HCT116 (cell line): Measurements from ENCODE around the gene STIM1. TPM values are rescaled to one million over a fixed set of nuclear protein-coding genes. Genes with fewer than 3 reads are reported as not detected.

Experiments used
- ATAC-seq: fragments of 200-7000 bp; cut with Tn5 transposase; 2 replicates; pipeline ENCODE4 v1.9.1; 2020; ENCODE audit warnings: mild to moderate bottlenecking, moderate library complexity
- BruUV-seq: library from RNA; stranded (reverse); fragments of 400-500 nt; replicated peaks from 2 replicates; lab custom pipeline; 2021; lab: Mats Ljungman, UMichigan
- CTCF ChIA-PET: fragments of 300-600 bp; sonication (Branson Sonifier 250); formaldehyde crosslinking; loops from one replicate; lab custom pipeline; 2021; ENCODE audit warnings: antibody characterized with exemption; lab: Charles Lee
- POLR2A ChIA-PET: fragments of 300-600, 350-600 bp; sonication (Branson Sonifier 250); formaldehyde crosslinking; loops from one replicate; lab custom pipeline; 2021; ENCODE audit warnings: antibody characterized with exemption; lab: Charles Lee
- RAD21 ChIA-PET, 2 experiments: fragments of 300-600 bp; sonication (Branson Sonifier 250); formaldehyde crosslinking; loops; one replicate each; lab custom pipeline; 2023; ENCODE audit warnings: low total read pairs in 2 of 2; ENCODE audit not compliant: uncharacterized antibody in 2 of 2, unreplicated experiment in 2 of 2, low non-redundant PET in 1 of 2; lab: Charles Lee
- DNase-seq: peaks from one replicate; pipeline ENCODE4 v3.0.0-alpha.2; 2010; ENCODE audit warnings: low read depth, low spot score
- H2AFZ ChIP-seq: fragments of 200-600 bp; shearing (Covaris generic), sonication (generic); 2 replicates; pipeline ENCODE4 v1.6.1; 2017; ENCODE audit warnings: low read depth, mixed run types, mixed read lengths, antibody characterized with exemption, low read length; ENCODE audit not compliant: poor library complexity, severe bottlenecking
- H3K27ac ChIP-seq: 2 replicates; pipeline ENCODE4 v1.5.1; 2012; ENCODE audit warnings: low read depth, low read length
- H3K27me3 ChIP-seq: fragments of 200-600 bp; sonication (generic); 2 replicates; pipeline ENCODE4 v1.6.1; 2016; ENCODE audit warnings: mixed run types, low read length, mixed read lengths; ENCODE audit not compliant: insufficient read depth
- H3K36me3 ChIP-seq, 2 experiments: fragments of 200-500 bp in 1 of 2; fragments of 200-600 bp in 1 of 2; sonication (Bioruptor generic) in 1 of 2; sonication (generic) in 1 of 2; 2 replicates each; pipeline versions ENCODE4 v1.5.1 to v1.6.1; 2014 to 2016; ENCODE audit warnings: low read length in 2 of 2, inconsistent platforms in 1 of 2, mixed read lengths in 1 of 2, mixed run types in 1 of 2; ENCODE audit not compliant: insufficient read depth in 2 of 2, control insufficient read depth in 1 of 2
- H3K4me1 ChIP-seq, 2 experiments: fragments of 200-600 bp in 1 of 2; sonication (generic) in 1 of 2; 2 replicates each; pipeline versions ENCODE4 v1.5.1 to v1.6.1; 2012 to 2017; ENCODE audit warnings: low read length in 2 of 2, inconsistent platforms in 1 of 2, mild to moderate bottlenecking in 1 of 2, mixed read lengths in 1 of 2, mixed run types in 1 of 2, moderate library complexity in 1 of 2; ENCODE audit not compliant: insufficient read depth in 2 of 2, control insufficient read depth in 1 of 2
- H3K4me2 ChIP-seq: fragments of 200-600 bp; sonication (generic); 2 replicates; pipeline ENCODE4 v1.6.1; 2017; ENCODE audit warnings: mixed run types, low read length, mixed read lengths
- H3K4me3 ChIP-seq, 2 experiments: fragments of 200-600 bp in 1 of 2; sonication (generic) in 1 of 2; replicated peaks in 1 of 2; 2 replicates each; pipeline ENCODE4 v1.5.1; 2011 to 2016; ENCODE audit warnings: low read length in 2 of 2, control low read depth in 1 of 2, low read depth in 1 of 2, mild to moderate bottlenecking in 1 of 2, mixed read lengths in 1 of 2, mixed run types in 1 of 2
- H3K79me2 ChIP-seq: fragments of 200-600 bp; sonication (generic); 2 replicates; pipeline ENCODE4 v1.6.1; 2017; ENCODE audit warnings: mild to moderate bottlenecking, mixed run types, low read length, moderate library complexity, mixed read lengths; ENCODE audit not compliant: insufficient read depth
- H3K9ac ChIP-seq: fragments of 200-600 bp; sonication (generic); 2 replicates; pipeline ENCODE4 v1.6.1; 2016; ENCODE audit warnings: low read length, mixed read lengths
- H3K9me2 ChIP-seq: fragments of 200-600 bp; sonication (generic), shearing (Covaris generic); 2 replicates; pipeline ENCODE4 v1.6.1; 2017; ENCODE audit warnings: mixed run types, mild to moderate bottlenecking, moderate library complexity; ENCODE audit not compliant: insufficient read depth
- H3K9me3 ChIP-seq, 2 experiments: fragments of 200-500 bp in 1 of 2; fragments of 200-600 bp in 1 of 2; sonication (Bioruptor generic) in 1 of 2; sonication (generic) in 1 of 2; 2 replicates each; pipeline ENCODE4 v1.6.1; 2014 to 2017; ENCODE audit warnings: low read length in 2 of 2, mixed read lengths in 2 of 2, inconsistent platforms in 1 of 2, low read depth in 1 of 2, mild to moderate bottlenecking in 1 of 2, mixed run types in 1 of 2, moderate library complexity in 1 of 2; ENCODE audit not compliant: control insufficient read depth in 1 of 2, insufficient read depth in 1 of 2
- H4K20me1 ChIP-seq: fragments of 200-600 bp; sonication (generic), shearing (Covaris generic); 2 replicates; pipeline ENCODE4 v1.6.1; 2017; ENCODE audit warnings: mixed run types, mild to moderate bottlenecking, moderate library complexity; ENCODE audit not compliant: insufficient read depth
- CBX3 ChIP-seq: IDR thresholded peaks from 2 replicates; pipeline ENCODE4 v1.6.1; 2012; ENCODE audit warnings: low read depth
- EZH2 ChIP-seq: fragments of 200-600 bp; sonication (generic); IDR thresholded peaks from 2 replicates; pipeline ENCODE4 v1.6.1; 2017; ENCODE audit warnings: antibody characterized with exemption, mixed run types
- EZH2phosphoT487 ChIP-seq: fragments of 200-600 bp; IDR thresholded peaks from 2 replicates; pipeline ENCODE4 v1.6.1; 2018; ENCODE audit warnings: antibody characterized with exemption, borderline replicate concordance
- FOSL1 ChIP-seq: IDR thresholded peaks from 2 replicates; pipeline ENCODE4 v1.6.1; 2012; ENCODE audit warnings: low read depth
- POLR2A ChIP-seq: IDR thresholded peaks from 2 replicates; pipeline ENCODE4 v1.7.0; 2011; ENCODE audit warnings: borderline replicate concordance; ENCODE audit not compliant: insufficient read depth, insufficient read length; ENCODE audit errors: extremely low read depth
- POLR2AphosphoS5 ChIP-seq: IDR thresholded peaks from 2 replicates; pipeline ENCODE4 v1.6.1; 2011; ENCODE audit warnings: mild to moderate bottlenecking, low read depth, low read length, moderate library complexity
- RAD21 ChIP-seq: IDR thresholded peaks from 2 replicates; pipeline ENCODE4 v1.6.1; 2012; ENCODE audit warnings: low read depth, mild to moderate bottlenecking
- SIN3A ChIP-seq: IDR thresholded peaks from 2 replicates; pipeline ENCODE4 v1.6.1; 2012; ENCODE audit warnings: low read depth
- SP1 ChIP-seq: IDR thresholded peaks from 2 replicates; pipeline ENCODE4 v1.6.1; 2012; ENCODE audit warnings: low read depth
- SRF ChIP-seq: IDR thresholded peaks from 2 replicates; pipeline ENCODE4 v1.6.1; 2012; ENCODE audit warnings: low read depth
- YY1 ChIP-seq: IDR thresholded peaks from 2 replicates; pipeline ENCODE4 v1.6.1; 2011; ENCODE audit warnings: low read length, low read depth, moderate library complexity, mild to moderate bottlenecking; ENCODE audit not compliant: insufficient replicate concordance; ENCODE audit errors: extremely low read depth
- ZFX ChIP-seq: fragments of 450-650 bp; IDR thresholded peaks from 2 replicates; pipeline ENCODE4 v1.6.1; 2017
- ZNF274 ChIP-seq: fragments of 200-500 bp; sonication (Bioruptor generic); IDR thresholded peaks from 2 replicates; pipeline ENCODE4 v1.6.1; 2014; ENCODE audit warnings: mild to moderate bottlenecking, low read depth, low read length, inconsistent platforms
- intact Hi-C: fragments of 100-400 bp; cut with micrococcal nuclease; formaldehyde crosslinking; loops from 2 replicates; pipeline ENCODE4 v1.10.0; 2022
- total RNA-seq: library from RNA; stranded (reverse); gene quantifications from one replicate; pipeline ENCODE4 v1.2.1, GENCODE V29; 2021; ENCODE audit not compliant: unreplicated experiment
- TF ChIP-seq, protein P1 (sequence below): IDR thresholded peaks from 2 replicates; pipeline ENCODE4 v1.6.1; 2012; ENCODE audit warnings: low read depth
- TF ChIP-seq, protein P2 (sequence below): IDR thresholded peaks from 2 replicates; pipeline ENCODE4 v1.6.1; 2011; ENCODE audit warnings: mild to moderate bottlenecking, low read length, moderate library complexity; ENCODE audit not compliant: insufficient replicate concordance; ENCODE audit errors: extremely low read depth
- TF ChIP-seq, protein P3 (sequence below): IDR thresholded peaks from 2 replicates; pipeline ENCODE4 v1.6.1; 2012
- TF ChIP-seq, protein P4 (sequence below), 3 experiments: fragments of 200-600 bp in 1 of 3; sonication (generic) in 1 of 3; IDR thresholded peaks in 2 of 3; conservative IDR thresholded peaks in 1 of 3; 2 replicates each; pipeline ENCODE4 v1.5.1; 2012 to 2017; ENCODE audit warnings: low read depth in 2 of 3, low read length in 2 of 3, antibody characterized with exemption in 1 of 3, borderline replicate concordance in 1 of 3, control low read depth in 1 of 3, mild to moderate bottlenecking in 1 of 3, mixed read lengths in 1 of 3, mixed run types in 1 of 3, moderate library complexity in 1 of 3; ENCODE audit not compliant: insufficient read depth in 1 of 3

Gene STIM1
- total RNA-seq, 1 experiment from 2014 or later, result 22.3 TPM

DNA sequence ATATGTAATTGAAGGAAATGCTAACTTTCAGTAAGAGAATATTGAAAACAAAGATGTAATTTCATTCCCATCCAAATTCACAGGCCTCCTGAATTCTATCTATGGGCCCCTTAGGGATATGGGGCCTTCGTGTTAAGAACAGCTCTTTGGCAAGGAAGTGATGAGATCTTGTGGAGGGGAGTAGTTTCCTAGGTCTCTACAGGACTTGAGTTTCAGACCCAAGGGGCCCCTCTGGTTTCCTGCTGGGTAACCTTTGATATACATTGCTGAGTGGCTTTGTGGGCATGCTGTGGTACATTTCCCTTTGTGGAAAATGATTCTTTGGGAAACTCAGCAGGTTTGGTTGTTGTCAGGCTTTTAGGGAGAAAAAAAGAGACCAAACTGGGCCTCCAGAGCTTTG, 6.2 kb downstream of the STIM1 start:
- ATAC-seq, result no peak
- Histone ChIP-seq H3K4me3 (no peak overlapping the region), H3K9me3 (no peaks in the 10 kb centered on the region), H3K27me3 (no peaks in the 10 kb centered on the region), H3K79me2 (peaks cover 3% of the 10 kb centered on the region; the same call in 1 of the 2 replicates), H3K36me3 (no peaks in the 10 kb centered on the region), H4K20me1 (no peaks in the 10 kb centered on the region), H3K27ac (no peak overlapping the region), H3K9ac (no peak overlapping the region), H2AFZ (no peak overlapping the region), H3K9me2 (no peaks in the 10 kb centered on the region), H3K4me2 (no peak overlapping the region), H3K4me1 (peaks cover 6 to 26% of the 10 kb centered on the region in 2 experiments; a peak in 3 of 4 replicates)
- TF ChIP-seq CBX3 (no peak), SP1 (no peak), ZFX (no peak), FOSL1 (no peak), EZH2phosphoT487 (no peak), POLR2AphosphoS5 (no peak), POLR2A (no peak), YY1 (no peak), SIN3A (no peak), ZNF274 (no peak), EZH2 (no peak), SRF (no peak), RAD21 (no peak)
- TF ChIP-seq, protein P1, sequence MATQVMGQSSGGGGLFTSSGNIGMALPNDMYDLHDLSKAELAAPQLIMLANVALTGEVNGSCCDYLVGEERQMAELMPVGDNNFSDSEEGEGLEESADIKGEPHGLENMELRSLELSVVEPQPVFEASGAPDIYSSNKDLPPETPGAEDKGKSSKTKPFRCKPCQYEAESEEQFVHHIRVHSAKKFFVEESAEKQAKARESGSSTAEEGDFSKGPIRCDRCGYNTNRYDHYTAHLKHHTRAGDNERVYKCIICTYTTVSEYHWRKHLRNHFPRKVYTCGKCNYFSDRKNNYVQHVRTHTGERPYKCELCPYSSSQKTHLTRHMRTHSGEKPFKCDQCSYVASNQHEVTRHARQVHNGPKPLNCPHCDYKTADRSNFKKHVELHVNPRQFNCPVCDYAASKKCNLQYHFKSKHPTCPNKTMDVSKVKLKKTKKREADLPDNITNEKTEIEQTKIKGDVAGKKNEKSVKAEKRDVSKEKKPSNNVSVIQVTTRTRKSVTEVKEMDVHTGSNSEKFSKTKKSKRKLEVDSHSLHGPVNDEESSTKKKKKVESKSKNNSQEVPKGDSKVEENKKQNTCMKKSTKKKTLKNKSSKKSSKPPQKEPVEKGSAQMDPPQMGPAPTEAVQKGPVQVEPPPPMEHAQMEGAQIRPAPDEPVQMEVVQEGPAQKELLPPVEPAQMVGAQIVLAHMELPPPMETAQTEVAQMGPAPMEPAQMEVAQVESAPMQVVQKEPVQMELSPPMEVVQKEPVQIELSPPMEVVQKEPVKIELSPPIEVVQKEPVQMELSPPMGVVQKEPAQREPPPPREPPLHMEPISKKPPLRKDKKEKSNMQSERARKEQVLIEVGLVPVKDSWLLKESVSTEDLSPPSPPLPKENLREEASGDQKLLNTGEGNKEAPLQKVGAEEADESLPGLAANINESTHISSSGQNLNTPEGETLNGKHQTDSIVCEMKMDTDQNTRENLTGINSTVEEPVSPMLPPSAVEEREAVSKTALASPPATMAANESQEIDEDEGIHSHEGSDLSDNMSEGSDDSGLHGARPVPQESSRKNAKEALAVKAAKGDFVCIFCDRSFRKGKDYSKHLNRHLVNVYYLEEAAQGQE, result no peak
- TF ChIP-seq, protein P2, sequence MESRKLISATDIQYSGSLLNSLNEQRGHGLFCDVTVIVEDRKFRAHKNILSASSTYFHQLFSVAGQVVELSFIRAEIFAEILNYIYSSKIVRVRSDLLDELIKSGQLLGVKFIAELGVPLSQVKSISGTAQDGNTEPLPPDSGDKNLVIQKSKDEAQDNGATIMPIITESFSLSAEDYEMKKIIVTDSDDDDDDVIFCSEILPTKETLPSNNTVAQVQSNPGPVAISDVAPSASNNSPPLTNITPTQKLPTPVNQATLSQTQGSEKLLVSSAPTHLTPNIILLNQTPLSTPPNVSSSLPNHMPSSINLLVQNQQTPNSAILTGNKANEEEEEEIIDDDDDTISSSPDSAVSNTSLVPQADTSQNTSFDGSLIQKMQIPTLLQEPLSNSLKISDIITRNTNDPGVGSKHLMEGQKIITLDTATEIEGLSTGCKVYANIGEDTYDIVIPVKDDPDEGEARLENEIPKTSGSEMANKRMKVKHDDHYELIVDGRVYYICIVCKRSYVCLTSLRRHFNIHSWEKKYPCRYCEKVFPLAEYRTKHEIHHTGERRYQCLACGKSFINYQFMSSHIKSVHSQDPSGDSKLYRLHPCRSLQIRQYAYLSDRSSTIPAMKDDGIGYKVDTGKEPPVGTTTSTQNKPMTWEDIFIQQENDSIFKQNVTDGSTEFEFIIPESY, result no peak
- TF ChIP-seq, protein P3, sequence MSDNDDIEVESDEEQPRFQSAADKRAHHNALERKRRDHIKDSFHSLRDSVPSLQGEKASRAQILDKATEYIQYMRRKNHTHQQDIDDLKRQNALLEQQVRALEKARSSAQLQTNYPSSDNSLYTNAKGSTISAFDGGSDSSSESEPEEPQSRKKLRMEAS, result no peak
- TF ChIP-seq, protein P4, sequence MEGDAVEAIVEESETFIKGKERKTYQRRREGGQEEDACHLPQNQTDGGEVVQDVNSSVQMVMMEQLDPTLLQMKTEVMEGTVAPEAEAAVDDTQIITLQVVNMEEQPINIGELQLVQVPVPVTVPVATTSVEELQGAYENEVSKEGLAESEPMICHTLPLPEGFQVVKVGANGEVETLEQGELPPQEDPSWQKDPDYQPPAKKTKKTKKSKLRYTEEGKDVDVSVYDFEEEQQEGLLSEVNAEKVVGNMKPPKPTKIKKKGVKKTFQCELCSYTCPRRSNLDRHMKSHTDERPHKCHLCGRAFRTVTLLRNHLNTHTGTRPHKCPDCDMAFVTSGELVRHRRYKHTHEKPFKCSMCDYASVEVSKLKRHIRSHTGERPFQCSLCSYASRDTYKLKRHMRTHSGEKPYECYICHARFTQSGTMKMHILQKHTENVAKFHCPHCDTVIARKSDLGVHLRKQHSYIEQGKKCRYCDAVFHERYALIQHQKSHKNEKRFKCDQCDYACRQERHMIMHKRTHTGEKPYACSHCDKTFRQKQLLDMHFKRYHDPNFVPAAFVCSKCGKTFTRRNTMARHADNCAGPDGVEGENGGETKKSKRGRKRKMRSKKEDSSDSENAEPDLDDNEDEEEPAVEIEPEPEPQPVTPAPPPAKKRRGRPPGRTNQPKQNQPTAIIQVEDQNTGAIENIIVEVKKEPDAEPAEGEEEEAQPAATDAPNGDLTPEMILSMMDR (IDR thresholded peaks at IDR 0.05 in 2 of 3, conservative IDR thresholded peaks at IDR 0.05 in 1 of 3; ENCODE audit: borderline replicate concordance in 1 of 3, insufficient read depth in 1 of 3, low read depth in 2 of 3, low read length in 2 of 3), result no peak
- no TSS peak for BruUV-seq
- CTCF ChIA-PET, result no interaction called here
- POLR2A ChIA-PET, result no interaction called here
- DNase-seq, result no peak
- RAD21 ChIA-PET, result no interaction called here
- intact Hi-C loops, result no loop called here
